H9 (cell line): ENCODE measurements around the gene GLDC. TPM values are rescaled to one million over a fixed set of nuclear protein-coding genes. Genes with fewer than 3 reads are reported as not detected.

Source experiments
- DNase-seq: peaks from one replicate; pipeline ENCODE4 v3.0.0-alpha.2; 2017
- H2AFZ ChIP-seq: one replicate; pipeline ENCODE4 v1.6.1; 2013; ENCODE audit warnings: mild to moderate bottlenecking, low read length, control low read depth, moderate library complexity
- H2AK5ac ChIP-seq: 2 replicates; pipeline ENCODE4 v1.6.1; 2013; ENCODE audit warnings: low read length, control low read depth, mixed read lengths; ENCODE audit not compliant: insufficient read length
- H2BK120ac ChIP-seq: one replicate; pipeline ENCODE4 v1.6.1; 2013; ENCODE audit warnings: low read depth, mild to moderate bottlenecking, low read length, control low read depth, inconsistent platforms; ENCODE audit not compliant: poor library complexity, severe bottlenecking
- H2BK12ac ChIP-seq: 2 replicates; pipeline ENCODE4 v1.6.1; 2013; ENCODE audit warnings: low read length, control low read depth, mixed read lengths, low read depth; ENCODE audit not compliant: insufficient read length
- H2BK15ac ChIP-seq: 2 replicates; pipeline ENCODE4 v1.6.1; 2013; ENCODE audit warnings: low read depth, low read length, control low read depth
- H2BK20ac ChIP-seq: one replicate; pipeline ENCODE4 v1.6.1; 2013; ENCODE audit warnings: low read depth, mild to moderate bottlenecking, low read length, control low read depth, inconsistent platforms; ENCODE audit not compliant: poor library complexity, severe bottlenecking
- H2BK5ac ChIP-seq: 2 replicates; pipeline ENCODE4 v1.6.1; 2013; ENCODE audit warnings: low read length, control low read depth, mixed read lengths; ENCODE audit not compliant: insufficient read length
- H3K14ac ChIP-seq: 2 replicates; pipeline ENCODE4 v1.6.1; 2013; ENCODE audit warnings: low read length, control low read depth; ENCODE audit not compliant: insufficient read depth
- H3K18ac ChIP-seq: 2 replicates; pipeline ENCODE4 v1.6.1; 2013; ENCODE audit warnings: low read depth, mild to moderate bottlenecking, mixed read lengths, low read length, control low read depth; ENCODE audit not compliant: insufficient read length
- H3K23ac ChIP-seq: 2 replicates; pipeline ENCODE4 v1.6.1; 2013; ENCODE audit warnings: low read length, control low read depth, mixed read lengths, low read depth; ENCODE audit not compliant: insufficient read length
- H3K23me2 ChIP-seq: 2 replicates; pipeline ENCODE4 v1.6.1; 2013; ENCODE audit warnings: low read depth, mild to moderate bottlenecking, mixed read lengths, low read length, control low read depth; ENCODE audit not compliant: insufficient read length, poor library complexity, severe bottlenecking
- H3K27ac ChIP-seq: 2 replicates; pipeline ENCODE4 v1.5.1; 2013; ENCODE audit warnings: low read length, control low read depth, mixed read lengths, low read depth; ENCODE audit not compliant: insufficient read length
- H3K27me3 ChIP-seq: 2 replicates; pipeline ENCODE4 v1.6.1; 2013; ENCODE audit warnings: low read length, control low read depth, inconsistent platforms; ENCODE audit not compliant: insufficient read depth
- H3K4ac ChIP-seq: 2 replicates; pipeline ENCODE4 v1.6.1; 2013; ENCODE audit warnings: low read depth, mild to moderate bottlenecking, control low read depth, inconsistent platforms, low read length, moderate library complexity
- H3K4me1 ChIP-seq: 2 replicates; pipeline ENCODE4 v1.6.1; 2013; ENCODE audit warnings: low read length, control low read depth, inconsistent platforms; ENCODE audit not compliant: insufficient read depth
- H3K4me2 ChIP-seq: 2 replicates; pipeline ENCODE4 v1.6.1; 2013; ENCODE audit warnings: low read length, control low read depth, mixed read lengths; ENCODE audit not compliant: insufficient read length, insufficient read depth
- H3K56ac ChIP-seq: 2 replicates; pipeline ENCODE4 v1.6.1; 2013; ENCODE audit warnings: low read depth, mild to moderate bottlenecking, mixed read lengths, low read length, control low read depth; ENCODE audit not compliant: insufficient read length
- H3K79me1 ChIP-seq: 2 replicates; pipeline ENCODE4 v1.6.1; 2013; ENCODE audit warnings: low read depth, mild to moderate bottlenecking, moderate library complexity, low read length, control low read depth, inconsistent platforms; ENCODE audit not compliant: insufficient read depth, poor library complexity, severe bottlenecking
- H3K79me2 ChIP-seq: 2 replicates; pipeline ENCODE4 v1.6.1; 2013; ENCODE audit warnings: low read length, control low read depth, inconsistent platforms; ENCODE audit not compliant: insufficient read depth
- H3K9ac ChIP-seq: 2 replicates; pipeline ENCODE4 v1.6.1; 2013; ENCODE audit warnings: low read length, control low read depth, mixed read lengths; ENCODE audit not compliant: insufficient read length; ENCODE audit errors: extremely low read depth
- H3K9me3 ChIP-seq: one replicate; pipeline ENCODE4 v1.6.1; 2013; ENCODE audit warnings: low read depth, low read length, inconsistent platforms; ENCODE audit not compliant: control insufficient read depth
- H3T11ph ChIP-seq: one replicate; pipeline ENCODE4 v1.6.1; 2013; ENCODE audit warnings: mild to moderate bottlenecking, low read length, control low read depth, inconsistent platforms
- H4K20me1 ChIP-seq: one replicate; pipeline ENCODE4 v1.6.1; 2013; ENCODE audit not compliant: control insufficient read depth, insufficient read length, insufficient read depth
- H4K5ac ChIP-seq: 2 replicates; pipeline ENCODE4 v1.6.1; 2013; ENCODE audit warnings: low read depth, mild to moderate bottlenecking, mixed read lengths, low read length, control low read depth; ENCODE audit not compliant: insufficient read length
- H4K8ac ChIP-seq: replicated peaks from 2 replicates; pipeline ENCODE4 v1.6.1; 2013; ENCODE audit warnings: low read length, control low read depth, mixed read lengths, low read depth; ENCODE audit not compliant: insufficient read length
- H4K91ac ChIP-seq: 2 replicates; pipeline ENCODE4 v1.6.1; 2013; ENCODE audit warnings: low read depth, mild to moderate bottlenecking, moderate library complexity, mixed read lengths, low read length, control low read depth; ENCODE audit not compliant: insufficient read length
- H3K27ac Mint-ChIP-seq, 3 experiments: 2 replicates in 2 of 3; 3 replicates in 1 of 3; pipeline ENCODE4 v1.8.0; 2020 to 2021; ENCODE audit warnings: mixed read lengths in 3 of 3, mild to moderate bottlenecking in 1 of 3, moderate library complexity in 1 of 3
- H3K27me3 Mint-ChIP-seq: 2 replicates; pipeline ENCODE4 v1.8.0; 2021; ENCODE audit warnings: low read depth, mild to moderate bottlenecking, moderate library complexity, mixed read lengths
- H3K36me3 Mint-ChIP-seq, 3 experiments: 2 replicates in 2 of 3; 3 replicates in 1 of 3; pipeline ENCODE4 v1.8.0; 2020 to 2021; ENCODE audit warnings: low read depth in 3 of 3, mixed read lengths in 3 of 3; ENCODE audit not compliant: insufficient read depth in 1 of 3
- H3K4me1 Mint-ChIP-seq, 2 experiments: 2 replicates each; pipeline ENCODE4 v1.8.0; 2020; ENCODE audit warnings: mixed read lengths in 2 of 2
- H3K4me3 Mint-ChIP-seq, 2 experiments: 2 replicates in 1 of 2; 3 replicates in 1 of 2; pipeline ENCODE4 v1.8.0; 2020 to 2021; ENCODE audit warnings: mild to moderate bottlenecking in 2 of 2, mixed read lengths in 2 of 2, moderate library complexity in 1 of 2
- H3K9me3 Mint-ChIP-seq, 2 experiments: 2 replicates in 1 of 2; 3 replicates in 1 of 2; pipeline ENCODE4 v1.8.0; 2020; ENCODE audit warnings: mild to moderate bottlenecking in 2 of 2, mixed read lengths in 2 of 2, moderate library complexity in 1 of 2
- WGBS: extraction: QIAGEN DNeasy Blood & Tissue Kit; methylation state at CpG from one replicate; pipeline ENCODE4 v1.1.7; 2013; ENCODE audit warnings: missing lambda C conversion rate, low lambda C conversion rate, mixed read lengths; ENCODE audit not compliant: insufficient read length; ENCODE audit errors: extremely low coverage; 5-methylcytosine and 5-hydroxymethylcytosine counted together
- total RNA-seq: library from RNA; stranded (reverse); gene quantifications from 2 replicates; pipeline ENCODE4 v1.2.1, GENCODE V29; 2021
- TF ChIP-seq, protein P1 (sequence below): fragments of 200-600 bp; sonication (generic); conservative IDR thresholded peaks from 3 replicates; pipeline ENCODE4 v1.8.0; 2021; ENCODE audit warnings: antibody characterized with exemption, mild to moderate bottlenecking

Gene GLDC
- total RNA-seq, 1 experiment from 2014 or later: 74.4 TPM

DNA sequence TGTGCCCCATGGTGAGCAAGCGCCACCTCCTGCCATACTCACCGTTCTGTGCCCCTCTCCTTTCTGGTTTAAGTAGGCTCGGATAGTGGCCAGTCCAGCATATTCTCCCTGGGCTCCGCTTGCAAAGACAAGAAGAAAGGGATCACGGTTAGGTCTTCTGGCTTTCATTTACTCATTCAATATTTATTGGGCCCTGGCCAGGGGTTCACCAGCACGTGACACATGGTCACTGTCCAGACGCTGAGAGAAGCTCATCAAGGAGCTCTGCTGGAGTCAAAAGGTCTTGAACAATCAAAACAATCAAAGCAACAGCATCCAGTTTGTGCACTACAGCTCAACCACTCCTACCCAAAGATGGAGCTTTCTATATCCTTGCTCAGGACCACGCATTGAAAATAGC is 80.2 kb downstream of the GLDC start:
- DNase-seq: no peak
- peak overlapping the region in 2 of 3 experiments; percentile 6 to 46; a peak in 3 of 7 replicates for H3K27ac Mint-ChIP-seq
- no peak overlapping the region for H2AFZ ChIP-seq
- no peak overlapping the region for H3K4me3 Mint-ChIP-seq
- no peak overlapping the region for H4K8ac ChIP-seq
- H3K27me3 Mint-ChIP-seq: no peaks in the 10 kb centered on the region
- no peak overlapping the region for H2AK5ac ChIP-seq
- no peak overlapping the region for H3K4me2 ChIP-seq
- peaks cover 16 to 39% (median 23%) of the 10 kb centered on the region in 3 experiments for H3K36me3 Mint-ChIP-seq
- no peak overlapping the region for H3K9ac ChIP-seq
- H3K23ac ChIP-seq: no peak overlapping the region
- no peak overlapping the region for H3T11ph ChIP-seq
- H3K79me1 ChIP-seq: no peaks in the 10 kb centered on the region
- no peak overlapping the region for H3K56ac ChIP-seq
- no peak overlapping the region for H2BK20ac ChIP-seq
- no peak overlapping the region for H2BK15ac ChIP-seq
- no peak overlapping the region for H4K91ac ChIP-seq
- WGBS: no CpG with 5 or more reads among the region's 8 CpGs
- H3K79me2 ChIP-seq: no peaks in the 10 kb centered on the region
- H3K27ac ChIP-seq: no peak overlapping the region
- no peak overlapping the region for H2BK12ac ChIP-seq
- no peaks in the 10 kb centered on the region for H3K23me2 ChIP-seq
- H3K14ac ChIP-seq: no peak overlapping the region
- H3K9me3 ChIP-seq: no peaks in the 10 kb centered on the region
- peaks cover 0 to 4% of the 10 kb centered on the region in 2 experiments; a peak in 1 of 4 replicates for H3K4me1 Mint-ChIP-seq
- no peak overlapping the region for H3K4ac ChIP-seq
- no peaks in the 10 kb centered on the region for H4K20me1 ChIP-seq
- H3K27me3 ChIP-seq: no peaks in the 10 kb centered on the region; the same call in 1 of the 2 replicates
- TF ChIP-seq, protein P1, sequence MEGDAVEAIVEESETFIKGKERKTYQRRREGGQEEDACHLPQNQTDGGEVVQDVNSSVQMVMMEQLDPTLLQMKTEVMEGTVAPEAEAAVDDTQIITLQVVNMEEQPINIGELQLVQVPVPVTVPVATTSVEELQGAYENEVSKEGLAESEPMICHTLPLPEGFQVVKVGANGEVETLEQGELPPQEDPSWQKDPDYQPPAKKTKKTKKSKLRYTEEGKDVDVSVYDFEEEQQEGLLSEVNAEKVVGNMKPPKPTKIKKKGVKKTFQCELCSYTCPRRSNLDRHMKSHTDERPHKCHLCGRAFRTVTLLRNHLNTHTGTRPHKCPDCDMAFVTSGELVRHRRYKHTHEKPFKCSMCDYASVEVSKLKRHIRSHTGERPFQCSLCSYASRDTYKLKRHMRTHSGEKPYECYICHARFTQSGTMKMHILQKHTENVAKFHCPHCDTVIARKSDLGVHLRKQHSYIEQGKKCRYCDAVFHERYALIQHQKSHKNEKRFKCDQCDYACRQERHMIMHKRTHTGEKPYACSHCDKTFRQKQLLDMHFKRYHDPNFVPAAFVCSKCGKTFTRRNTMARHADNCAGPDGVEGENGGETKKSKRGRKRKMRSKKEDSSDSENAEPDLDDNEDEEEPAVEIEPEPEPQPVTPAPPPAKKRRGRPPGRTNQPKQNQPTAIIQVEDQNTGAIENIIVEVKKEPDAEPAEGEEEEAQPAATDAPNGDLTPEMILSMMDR: no peak
- H2BK5ac ChIP-seq: no peak overlapping the region
- H4K5ac ChIP-seq: no peak overlapping the region
- H3K18ac ChIP-seq: no peak overlapping the region
- H3K4me1 ChIP-seq: no peaks in the 10 kb centered on the region
- no peak overlapping the region for H2BK120ac ChIP-seq
- no peaks in the 10 kb centered on the region for H3K9me3 Mint-ChIP-seq
